Measurements from ENCODE around the gene CDKAL1. TPM values are rescaled to one million over a fixed set of nuclear protein-coding genes. Genes with fewer than 3 reads are reported as not detected.
A peak's percentile ranks its signal among the peaks of the same experiment; 100 is the strongest.
"Not testable (repeated sequence)": the region's sequence is repeated elsewhere in the genome, so short reads cannot be mapped to it uniquely, and the experiment has no call there.

CDKAL1 gene
- total and polyA plus RNA-seq, 9 of the 15 experiments (the other 6 are each of a cell fraction or from before 2014, with no cell fraction given), result 11.2 to 36.3 (median 20.1) TPM

- ChIA-PET POLR2A (interaction anchor here (1.2 kb wide), 1 partner anchor 9 kb away, joined by 3 read pairs; no protein-coding TSS in a partner anchor), CTCF (ENCODE audit: low intra/inter-chr PET ratio) (no interaction called here)
- Histone ChIP-seq H4K20me1 (replicated peaks; ENCODE audit: control insufficient read depth, insufficient read depth, low read length) (no peaks in the 10 kb centered on the region), H2AFZ (ENCODE audit: low read depth, low read length) (no peak overlapping the region), H3K27me3 (ENCODE audit: control insufficient read depth in 2 of 2, insufficient read depth in 2 of 2, low read length in 2 of 2) (no peaks in the 10 kb centered on the region), H3K9ac (ENCODE audit: insufficient read depth in 1 of 2, low read depth in 2 of 2, low read length in 2 of 2) (no peak overlapping the region), H3K4me2 (ENCODE audit: insufficient read depth, low read length) (no peak overlapping the region), H3K36me3 (ENCODE audit: control insufficient read depth, insufficient read depth, low read length) (no peaks in the 10 kb centered on the region), H3K9me1 (ENCODE audit: control insufficient read depth, insufficient read depth, low read length) (no peaks in the 10 kb centered on the region), H3K4me3 (no peak overlapping the region), H3K79me2 (ENCODE audit: control insufficient read depth, insufficient read depth, low read length) (peaks cover 8% of the 10 kb centered on the region), H3K9me3 (replicated peaks; ENCODE audit: control insufficient read depth, insufficient read depth, low read depth, low read length) (no peaks in the 10 kb centered on the region), H3K27ac (ENCODE audit: extremely low read depth, low read depth, low read length) (no peak overlapping the region), H3K4me1 (replicated peaks in 1 of 2; ENCODE audit: control insufficient read depth in 2 of 2, insufficient read depth in 2 of 2, low read length in 2 of 2) (peaks cover 0 to 7% of the 10 kb centered on the region in 2 experiments; a peak in 3 of 5 replicates)
- intact Hi-C loops (cut with micrococcal nuclease) (no loop called here), in situ Hi-C loops (cut with MboI) (no loop called here)
- DNase-seq (ENCODE audit: extremely low read depth in 1 of 4, low spot score in 3 of 4) (no peak), FAIRE-seq (no peak), ATAC-seq (no peak)
- TF ChIP-seq KAT2B (IDR thresholded peaks at IDR 0.05; ENCODE audit: low read depth, low read length), result no peak
- BruUV-seq (replicated peaks), result no TSS peak
- WGBS (ENCODE audit: insufficient coverage, low coverage, missing lambda C conversion rate), result 90% methylated on average over 1 of the region's 1 CpG
Observed at GRCh38 chr6:20647585-20647984, 113.3 kb downstream of the CDKAL1 start.

GRCh38 chr6:20649696-20650470, 115.6 kb downstream of the CDKAL1 start:
- H4K20me1 ChIP-seq (replicated peaks; ENCODE audit: control insufficient read depth, insufficient read depth, low read length); ATAC-seq; H3K9me1 ChIP-seq (ENCODE audit: control insufficient read depth, insufficient read depth, low read length); CTCF ChIA-PET (ENCODE audit: low intra/inter-chr PET ratio); H3K9me3 ChIP-seq (replicated peaks; ENCODE audit: control insufficient read depth, insufficient read depth, low read depth, low read length); H3K4me2 ChIP-seq (ENCODE audit: insufficient read depth, low read length); H3K27me3 ChIP-seq (ENCODE audit: control insufficient read depth in 2 of 2, insufficient read depth in 2 of 2, low read length in 2 of 2); H3K36me3 ChIP-seq (ENCODE audit: control insufficient read depth, insufficient read depth, low read length); H3K9ac ChIP-seq (ENCODE audit: insufficient read depth in 1 of 2, low read depth in 2 of 2, low read length in 2 of 2); in situ Hi-C loops (cut with MboI); H2AFZ ChIP-seq (ENCODE audit: low read depth, low read length); H3K4me3 ChIP-seq; DNase-seq (ENCODE audit: extremely low read depth in 1 of 4, low spot score in 3 of 4); BruUV-seq (replicated peaks); FAIRE-seq; H3K27ac ChIP-seq (ENCODE audit: extremely low read depth, low read depth, low read length); intact Hi-C loops (cut with micrococcal nuclease); POLR2A ChIA-PET: not testable (repeated sequence)
- TF ChIP-seq ZNF146 (CRISPR knock-in tag; IDR thresholded peaks at IDR 0.05; ENCODE audit: unreplicated experiment), result peak; percentile 64
- 95% methylated on average over 7 of the region's 7 CpGs for WGBS (ENCODE audit: insufficient coverage, low coverage, missing lambda C conversion rate)
- Histone ChIP-seq H3K4me1 (replicated peaks in 1 of 2; ENCODE audit: control insufficient read depth in 2 of 2, insufficient read depth in 2 of 2, low read length in 2 of 2) (peaks cover 0 to 14% of the 10 kb centered on the region in 2 experiments; a peak in 4 of 5 replicates), H3K79me2 (ENCODE audit: control insufficient read depth, insufficient read depth, low read length) (peaks cover 16% of the 10 kb centered on the region)

Measured in K562 (cell line).